NOMO-1 (cell line): ENCODE data around the gene NDST1.

ENCODE experiments used
- DNase-seq, 2 experiments: peaks; one replicate each; lab custom pipeline; 2025; ENCODE audit not compliant: unreplicated experiment in 2 of 2; lab: John Stamatoyannopoulos, UW

NDST1 gene

DNA sequence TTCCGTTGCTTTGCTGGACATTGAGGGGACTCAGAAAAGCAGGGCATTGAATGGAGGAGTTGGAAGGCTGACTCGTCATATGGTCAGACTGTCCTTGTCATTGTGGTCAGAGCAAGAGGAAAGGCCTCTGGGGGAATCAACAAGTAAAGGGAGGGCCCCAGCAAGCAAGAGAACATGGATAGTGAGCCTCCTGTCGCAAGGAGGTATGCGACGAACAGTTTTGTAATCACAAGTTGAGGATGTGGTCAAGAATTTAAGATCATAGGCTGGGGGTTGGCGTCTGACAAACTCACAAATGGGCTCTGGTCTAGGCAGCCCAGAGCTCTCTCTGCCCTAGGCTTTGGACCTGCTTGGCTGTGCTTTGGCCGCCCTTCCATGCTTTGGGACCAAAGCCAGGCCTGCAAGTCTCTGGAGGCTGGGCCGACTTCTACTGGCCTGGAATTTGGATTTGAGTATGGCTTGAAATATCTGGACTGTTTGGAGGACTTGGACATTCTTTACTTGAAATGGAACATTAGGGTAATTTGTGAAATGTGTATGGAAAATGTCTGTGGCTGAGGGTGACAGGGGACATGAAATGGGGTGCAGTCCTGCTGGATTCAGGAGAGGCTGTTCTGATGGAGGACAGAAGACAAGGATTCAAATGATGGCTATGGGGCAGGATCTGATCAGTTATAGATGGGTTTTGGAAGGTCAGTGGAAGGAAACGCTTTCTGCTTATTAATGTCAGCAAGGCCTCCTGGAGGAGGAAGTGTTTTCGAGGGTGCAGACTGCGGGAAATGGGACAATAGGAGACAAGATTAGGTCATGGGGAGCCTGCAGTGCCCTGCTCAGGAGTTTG lies 19.2 kb upstream of the NDST1 start:
- peak; percentile 67 to 73 for DNase-seq

DNA sequence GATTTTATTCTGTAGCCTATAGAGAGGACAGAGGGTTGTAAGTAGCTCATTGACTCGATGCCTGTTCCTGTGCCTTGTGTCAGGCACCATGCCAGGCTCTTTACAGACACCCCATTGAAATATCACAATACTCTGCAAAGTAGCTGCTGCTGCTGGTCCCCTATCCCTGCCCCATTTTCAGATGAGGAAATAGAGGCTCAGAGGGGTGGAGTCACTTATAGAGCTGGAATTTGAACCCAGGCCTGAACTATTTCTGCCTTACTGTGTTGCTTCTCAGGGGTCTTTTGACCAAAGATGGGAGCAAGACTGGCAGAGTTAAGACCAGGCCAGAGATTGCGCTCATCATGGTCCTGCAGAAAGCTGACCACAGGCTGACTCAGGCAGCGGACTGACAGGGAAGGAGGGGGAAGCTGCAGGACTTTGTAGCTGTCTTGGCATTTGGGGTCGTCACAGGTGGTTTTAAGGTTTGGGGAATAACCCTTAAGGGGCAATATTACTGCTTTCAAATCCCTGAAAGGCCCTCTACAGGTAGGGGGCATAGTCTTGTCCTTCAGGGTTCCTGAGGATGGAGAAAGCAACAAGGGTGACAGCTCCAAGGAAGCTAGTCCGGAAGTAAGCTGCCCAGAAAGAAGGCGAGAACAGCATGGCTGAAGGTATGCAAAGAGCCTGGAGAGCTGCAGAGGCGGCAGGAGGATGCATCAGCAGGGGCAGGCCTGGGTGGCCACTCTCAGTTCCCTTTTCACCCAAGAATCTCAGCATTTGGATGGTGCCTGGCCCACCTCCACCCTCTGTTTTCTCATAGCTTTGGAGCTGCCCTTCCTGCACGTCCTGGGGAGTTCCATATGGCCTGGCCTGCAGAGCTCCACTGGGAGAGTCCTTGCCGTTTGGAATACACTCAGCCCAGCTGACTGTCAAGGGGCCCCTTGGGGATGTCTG lies 18.3 kb upstream of the NDST1 start:
- peak; percentile 84 to 88 for DNase-seq

DNA sequence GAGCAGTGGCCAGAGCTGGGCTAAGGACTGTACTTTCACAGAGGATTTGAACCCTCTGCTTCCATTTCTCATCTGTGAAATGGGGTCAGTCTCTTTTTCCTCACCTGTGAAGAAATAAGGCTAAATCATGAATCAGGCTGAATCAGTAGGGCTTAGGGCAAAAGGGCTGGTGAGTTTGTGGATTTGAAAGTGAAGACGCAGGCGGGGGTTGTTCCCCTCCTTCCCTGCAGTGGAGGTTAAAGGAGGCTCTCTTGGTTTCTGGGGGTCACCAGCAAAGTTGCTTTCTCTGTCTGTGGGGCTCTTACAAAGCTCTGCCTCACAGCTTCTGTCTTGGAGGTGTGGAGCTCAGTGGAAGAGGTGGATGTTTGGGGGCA lies 17.6 kb upstream of the NDST1 start:
- DNase-seq = no peak

- DNase-seq = peak in 1 of 2 experiments; percentile 5
Observed at GRCh38 chr5:150490754-150491153, 17.2 kb upstream of the NDST1 start.

DNA sequence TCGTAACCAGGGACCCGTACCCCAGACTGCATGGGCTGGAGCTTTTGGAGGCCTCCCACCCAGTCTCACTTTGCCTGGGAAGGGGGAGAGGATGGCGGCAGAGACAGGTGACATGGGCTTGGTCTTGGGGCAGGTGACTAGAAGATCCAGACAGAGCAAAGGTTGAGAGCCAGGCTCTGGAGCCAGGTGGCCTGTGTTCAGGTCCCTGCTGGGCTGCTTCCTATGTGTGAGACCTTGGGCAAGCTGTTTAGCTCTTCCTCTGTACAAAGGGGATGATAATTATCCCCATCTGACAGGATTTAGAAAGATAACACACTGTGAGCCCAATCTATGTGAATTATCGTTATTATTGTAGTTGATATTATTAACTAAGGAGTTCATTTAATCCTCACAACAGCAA lies 16.1 kb upstream of the NDST1 start:
- DNase-seq = no peak

GRCh38 chr5:150492621-150493020 lies 15.3 kb upstream of the NDST1 start:
- DNase-seq = no peak

DNA sequence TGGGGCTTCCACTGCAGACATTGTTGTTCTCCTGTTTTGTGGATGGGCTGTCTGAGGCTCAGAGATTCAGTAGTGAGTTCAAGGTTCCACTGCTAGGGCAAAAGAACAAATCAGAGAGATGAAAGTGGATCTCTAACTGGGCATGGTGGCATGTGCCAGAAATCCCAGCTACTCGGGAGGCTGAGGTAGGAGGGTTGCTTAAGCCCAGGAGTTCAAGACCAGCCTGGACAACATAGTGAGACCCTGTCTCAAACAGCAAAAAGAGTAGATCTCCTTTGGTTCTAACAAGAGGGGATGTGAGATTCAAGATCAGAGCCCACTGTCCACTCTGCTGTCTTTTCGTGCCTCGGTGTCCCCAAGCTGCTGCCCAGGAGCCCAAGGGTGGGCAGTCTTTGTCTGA lies 11.8 kb upstream of the NDST1 start:
- DNase-seq = no peak

GRCh38 chr5:150496534-150496933 lies 11.4 kb upstream of the NDST1 start:
- DNase-seq = no peak

DNA sequence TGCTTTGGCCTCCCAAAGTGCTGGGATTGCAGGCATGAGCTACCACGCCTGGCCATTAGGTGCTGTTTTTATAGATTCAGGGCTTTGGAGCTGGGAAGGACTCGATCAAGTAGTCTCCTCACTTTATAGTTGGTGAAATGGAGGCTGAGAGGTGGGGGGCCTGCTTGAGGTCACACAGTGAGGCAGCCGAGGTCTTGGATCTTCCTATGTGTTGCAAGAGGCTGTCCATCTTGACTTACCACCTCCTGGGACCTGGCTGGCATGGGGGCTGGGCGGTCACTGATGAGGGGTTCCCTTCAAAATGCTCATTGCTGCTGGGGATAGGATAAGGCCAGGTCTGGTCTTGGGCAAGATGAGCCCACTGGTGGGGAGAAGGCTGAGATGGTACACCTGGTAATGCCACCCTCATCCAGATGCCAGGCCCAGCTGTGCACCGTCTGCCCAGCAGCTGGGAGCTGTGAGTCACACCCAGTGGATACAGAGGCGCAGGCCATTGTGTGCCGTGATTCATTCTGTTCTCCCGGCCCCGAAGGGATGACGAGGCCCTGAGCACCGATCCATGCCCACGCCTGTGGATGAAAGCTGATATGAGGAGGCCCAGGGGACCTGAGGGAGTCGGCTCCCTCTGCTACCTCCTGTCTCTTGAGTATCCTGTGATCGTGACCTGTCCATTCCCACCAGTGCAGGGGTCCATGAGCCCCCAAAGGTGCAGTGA lies 10.5 kb upstream of the NDST1 start:
- no peak for DNase-seq

- DNase-seq = no peak
Observed at GRCh38 chr5:150497989-150498317, 10.0 kb upstream of the NDST1 start.

- no peak for DNase-seq
Observed at GRCh38 chr5:150498501-150498900, 9.4 kb upstream of the NDST1 start.

DNA sequence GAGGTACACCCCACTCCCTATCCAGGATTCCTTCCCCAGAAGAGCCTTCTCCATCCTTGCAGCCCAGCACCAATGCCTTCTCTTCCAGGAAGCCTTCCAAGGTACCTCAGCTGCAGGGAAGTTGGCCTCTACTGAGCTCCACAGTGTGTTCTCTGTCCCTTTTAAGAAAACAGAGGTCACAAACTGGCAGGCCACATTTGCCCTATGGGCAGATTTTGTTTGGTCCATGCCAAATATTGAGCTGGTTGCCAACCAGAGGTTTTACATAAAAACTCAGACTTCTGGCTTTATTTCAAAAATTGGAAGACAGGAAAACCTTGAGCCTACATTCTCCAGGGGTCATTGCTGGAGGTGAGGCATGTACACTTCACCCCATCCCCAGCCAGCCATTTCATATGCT lies 9.0 kb upstream of the NDST1 start:
- no peak for DNase-seq

DNA sequence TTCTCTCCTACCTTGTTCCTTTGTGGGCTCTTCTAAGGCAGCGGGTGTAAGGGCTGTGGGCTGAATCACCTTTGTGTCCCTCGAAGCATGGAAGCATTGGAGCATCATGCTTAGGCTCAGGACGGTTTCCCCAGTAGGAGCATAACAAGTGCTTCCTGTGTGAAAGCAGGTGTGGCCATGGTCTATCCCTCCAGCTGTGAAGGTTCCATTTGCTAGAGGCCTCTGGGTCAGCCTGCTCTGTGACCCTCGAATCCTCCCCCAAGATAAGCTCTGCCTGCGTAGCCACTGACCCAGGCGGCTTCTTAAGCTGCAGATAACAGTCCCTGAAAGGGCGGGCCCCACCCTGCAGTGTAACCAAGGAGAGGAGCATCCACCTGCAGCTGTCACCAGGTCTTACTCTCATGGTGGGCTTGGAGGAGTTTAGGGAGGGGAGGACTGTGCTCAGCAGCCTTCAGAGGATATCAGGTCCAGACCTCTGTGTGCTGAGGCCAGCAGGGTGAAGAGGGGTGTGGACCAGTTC lies 8.4 kb upstream of the NDST1 start:
- no peak for DNase-seq

DNA sequence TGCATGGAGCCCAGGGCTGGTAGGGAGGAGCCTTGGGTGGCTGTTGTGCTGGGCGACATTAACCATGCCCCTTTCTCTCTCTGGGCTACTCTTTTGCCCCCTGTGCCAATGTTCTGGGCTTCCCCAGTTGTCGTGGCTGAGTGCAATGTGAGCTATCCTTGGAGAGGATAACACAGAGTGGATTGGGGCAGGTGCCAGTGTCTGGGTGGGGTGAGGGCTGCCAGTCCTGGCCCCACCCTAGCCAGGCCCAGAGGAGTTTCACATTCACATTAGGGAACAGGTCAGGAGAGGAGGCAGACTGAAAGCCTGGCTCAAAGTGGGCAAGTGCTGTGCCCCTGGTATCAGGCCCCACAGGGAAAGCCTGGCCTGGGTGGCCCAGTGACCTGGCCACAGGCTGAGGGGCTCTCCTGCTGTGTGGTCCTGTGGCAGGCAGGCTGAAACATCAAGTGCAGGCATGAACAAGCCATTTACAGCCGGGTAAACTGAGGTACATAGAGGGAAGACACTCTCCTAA lies 7.5 kb upstream of the NDST1 start:
- DNase-seq = no peak

DNA sequence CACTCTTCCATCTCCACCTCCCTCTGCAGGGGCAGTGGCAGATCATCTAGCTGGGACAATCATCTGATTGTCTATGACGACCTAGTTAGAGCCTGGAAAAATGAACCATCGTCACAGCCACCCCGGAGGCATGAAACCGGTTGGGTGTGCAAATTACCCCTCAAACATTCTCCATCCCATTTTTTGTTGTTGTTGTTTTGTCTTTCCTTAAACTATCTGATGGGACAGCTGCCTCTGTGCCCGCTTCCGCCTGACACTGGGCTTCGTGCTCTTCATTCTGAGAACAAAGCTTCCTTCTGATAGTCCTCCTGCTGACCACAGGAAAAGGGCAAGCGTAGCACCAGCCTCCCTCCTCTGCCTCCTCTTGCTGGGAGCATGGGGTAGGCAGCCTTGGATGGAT lies 7.0 kb upstream of the NDST1 start:
- DNase-seq = no peak

DNA sequence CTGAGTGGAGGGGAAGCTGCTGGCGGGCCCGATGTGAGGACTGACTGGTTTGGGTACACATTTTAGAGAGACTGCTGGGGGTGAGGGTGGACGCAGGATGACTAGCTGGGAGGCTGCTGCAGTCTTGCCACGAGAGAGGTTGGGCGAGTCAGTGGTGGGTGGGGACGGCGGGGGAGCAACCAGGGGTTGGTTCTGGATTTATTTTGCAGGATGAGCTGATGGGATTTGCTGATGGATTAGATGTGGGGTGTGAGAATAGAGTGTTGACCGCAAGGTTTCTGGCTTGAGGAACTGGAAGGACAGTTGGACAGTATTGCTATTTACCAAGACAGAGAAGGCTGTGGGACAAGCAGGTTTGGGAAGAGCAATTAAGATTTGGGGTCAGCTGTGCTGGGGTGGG lies 5.8 kb upstream of the NDST1 start:
- no peak for DNase-seq

GRCh38 chr5:150502847-150503246 lies 5.1 kb upstream of the NDST1 start:
- no peak for DNase-seq

- DNase-seq = no peak
Observed at GRCh38 chr5:150503386-150503785, 4.5 kb upstream of the NDST1 start.

GRCh38 chr5:150503977-150504620 lies 3.8 kb upstream of the NDST1 start:
- DNase-seq = no peak

- DNase-seq = no peak
Observed at GRCh38 chr5:150505041-150505511, 2.9 kb upstream of the NDST1 start.
